ENCODE data around the gene SH3YL1.

Gene SH3YL1

DNA sequence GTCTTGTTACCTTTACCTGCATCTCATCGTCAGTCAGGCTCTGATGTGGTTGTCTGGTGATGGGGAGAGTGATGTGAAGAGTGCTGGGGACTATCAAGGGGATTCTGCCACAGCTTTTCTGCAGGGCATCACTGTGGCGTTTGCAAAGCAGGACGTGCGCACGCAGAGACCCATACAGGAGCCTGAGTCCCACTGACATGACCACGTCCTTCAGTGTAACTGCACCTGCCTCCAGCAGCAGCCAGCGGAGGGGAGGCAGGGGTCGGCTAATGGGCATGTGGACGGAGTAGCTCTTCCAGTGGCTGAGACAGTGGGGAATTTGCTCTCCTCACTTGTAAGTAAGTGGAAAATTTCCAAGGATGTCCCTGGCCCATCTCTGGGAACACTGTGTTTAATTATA is 17.5 kb upstream of the SH3YL1 start:
- no peak for DNase-seq (ENCODE audit: low read depth)

DNA sequence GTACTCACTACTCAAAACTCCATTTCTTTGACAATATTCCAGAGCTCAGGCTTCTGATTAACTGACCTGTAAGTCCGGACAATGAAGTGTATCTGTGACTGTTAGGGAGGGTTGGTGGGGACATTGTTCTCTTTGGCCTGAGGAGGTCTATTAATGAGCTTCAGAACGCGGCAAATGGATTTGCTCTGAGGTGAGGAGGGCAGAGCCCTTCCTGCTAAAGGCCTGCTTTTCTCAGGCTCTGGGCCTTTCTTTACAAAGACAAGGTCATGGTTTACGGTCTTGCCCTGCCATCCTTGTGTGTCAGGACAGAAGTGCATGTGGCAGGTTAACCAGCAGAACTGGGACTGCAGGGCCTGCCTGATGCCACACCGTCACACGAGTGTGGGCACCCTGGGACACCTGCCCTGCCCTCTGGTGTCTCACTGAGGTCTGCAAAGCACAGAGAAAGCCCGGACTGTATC is 16.8 kb upstream of the SH3YL1 start:
- no peak for DNase-seq (ENCODE audit: low read depth)

- DNase-seq (ENCODE audit: low read depth): no peak
Observed at GRCh38 chr2:279956-280649, 16.3 kb upstream of the SH3YL1 start.

- no peak for DNase-seq (ENCODE audit: low read depth)
Observed at GRCh38 chr2:279366-279765, 15.5 kb upstream of the SH3YL1 start.

DNA sequence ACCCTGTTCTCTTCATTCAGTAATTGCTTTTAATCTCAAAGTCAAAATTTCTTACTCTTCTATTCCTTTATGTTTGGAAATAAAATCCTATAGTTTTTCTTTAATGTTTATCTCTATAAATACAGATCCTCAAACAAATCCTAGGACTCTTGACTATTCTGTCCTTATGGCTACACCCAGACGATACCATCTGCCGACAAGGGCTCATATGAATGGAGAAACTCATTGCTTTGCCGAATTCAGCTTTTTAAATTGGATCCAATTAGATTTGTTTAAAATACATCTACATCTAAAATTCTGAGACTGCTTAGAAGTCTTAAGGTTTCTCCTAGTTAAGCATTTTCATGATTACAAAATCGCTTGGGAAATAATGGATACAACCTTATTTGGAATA is 15.1 kb upstream of the SH3YL1 start:
- DNase-seq (ENCODE audit: low read depth): no peak

GRCh38 chr2:278312-278926 is 14.6 kb upstream of the SH3YL1 start:
- DNase-seq (ENCODE audit: low read depth): no peak

GRCh38 chr2:275466-275865 is 11.6 kb upstream of the SH3YL1 start:
- DNase-seq (ENCODE audit: low read depth): no peak

GRCh38 chr2:274503-274902 is 10.7 kb upstream of the SH3YL1 start:
- DNase-seq (ENCODE audit: low read depth): no peak

DNA sequence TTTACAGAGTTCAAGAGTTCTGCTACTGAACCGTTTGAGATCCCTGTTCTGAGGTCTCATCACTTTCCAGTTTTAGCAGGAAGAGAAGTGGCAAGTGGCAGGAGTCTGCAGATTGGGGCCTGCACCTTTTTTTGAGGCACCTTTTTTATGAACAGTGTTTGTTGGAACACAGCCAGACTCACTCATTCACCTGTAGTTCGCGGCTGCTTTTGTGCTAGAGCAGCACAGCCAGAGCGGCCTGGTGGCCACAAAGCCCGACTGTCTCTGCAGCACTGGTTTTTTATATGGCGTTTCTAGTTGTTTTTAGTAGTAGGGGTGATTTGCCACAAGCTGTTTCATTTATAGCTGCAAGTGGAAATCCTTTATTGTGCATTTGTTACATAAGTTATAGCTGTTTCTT is 9.5 kb upstream of the SH3YL1 start:
- DNase-seq (ENCODE audit: low read depth): no peak

- no peak for DNase-seq (ENCODE audit: low read depth)
Observed at GRCh38 chr2:271917-272316, 8.1 kb upstream of the SH3YL1 start.

DNA sequence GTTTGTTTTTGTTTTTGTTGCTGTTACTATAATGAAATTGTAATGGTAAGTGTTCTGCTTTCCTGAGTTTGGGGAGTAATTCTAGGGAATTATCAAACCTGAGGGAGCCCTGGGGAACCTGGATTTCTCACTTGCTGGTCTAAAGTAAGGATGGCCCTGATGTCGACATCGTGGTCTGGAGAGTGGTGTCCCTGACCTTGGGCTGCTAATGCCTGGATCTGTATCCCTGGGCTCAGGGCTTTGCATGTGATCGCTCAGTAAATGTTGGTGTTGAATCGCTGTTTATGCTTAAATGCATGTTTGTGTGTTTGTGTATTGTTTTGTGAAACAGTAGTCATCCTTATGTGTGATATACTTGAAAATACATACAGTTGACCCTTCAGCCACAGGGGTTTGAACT is 7.0 kb upstream of the SH3YL1 start:
- DNase-seq (ENCODE audit: low read depth): no peak

- no peak for DNase-seq (ENCODE audit: low read depth)
Observed at GRCh38 chr2:269356-270030, 5.7 kb upstream of the SH3YL1 start.

- no peak for DNase-seq (ENCODE audit: low read depth)
Observed at GRCh38 chr2:268323-268722, 4.5 kb upstream of the SH3YL1 start.

- peak; percentile 93 for DNase-seq (ENCODE audit: low read depth)
Observed at GRCh38 chr2:264493-265468, 949 bp upstream of the SH3YL1 start, which contains the start of gene ACP1. Gene ACP1 (plus strand): TSS chr2:264947. CDS start chr2:264965, 18 bp downstream.

GRCh38 chr2:263022-263738 is 652 bp downstream of the SH3YL1 start:
- DNase-seq (ENCODE audit: low read depth): no peak

- no peak for DNase-seq (ENCODE audit: low read depth)
Observed at GRCh38 chr2:262117-262516, 1.7 kb downstream of the SH3YL1 start.

- peak; percentile 4 for DNase-seq (ENCODE audit: low read depth)
Observed at GRCh38 chr2:260507-261161, 3.2 kb downstream of the SH3YL1 start.

DNA sequence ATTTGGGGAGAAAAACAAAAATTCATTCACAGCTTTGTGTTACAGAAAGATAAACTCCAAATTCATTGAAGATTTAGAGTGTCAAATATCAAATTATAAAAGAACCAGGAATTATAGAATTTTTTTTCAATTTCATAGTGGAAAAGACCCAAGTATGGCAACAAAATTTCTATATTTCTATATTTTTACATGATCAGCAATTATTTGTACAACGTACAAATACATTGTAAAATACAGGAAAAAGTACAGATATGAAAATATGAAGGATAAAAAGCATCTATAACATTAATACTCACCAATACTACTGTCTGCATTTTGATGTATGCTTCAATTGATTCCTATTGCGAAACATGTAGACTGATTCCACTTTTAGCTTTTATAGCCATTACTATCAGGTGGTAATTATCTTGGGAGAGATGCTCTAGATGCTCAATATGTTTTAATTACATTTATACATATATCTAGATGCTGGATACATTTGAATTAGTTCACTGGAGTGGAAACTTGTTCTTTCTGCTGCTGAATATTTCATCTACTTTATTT is 4.0 kb downstream of the SH3YL1 start:
- no peak for DNase-seq (ENCODE audit: low read depth)

GRCh38 chr2:258933-259332 is 4.9 kb downstream of the SH3YL1 start:
- DNase-seq (ENCODE audit: low read depth): no peak

GRCh38 chr2:257842-258241 is 6.0 kb downstream of the SH3YL1 start:
- no peak for DNase-seq (ENCODE audit: low read depth)

GRCh38 chr2:257429-257828 is 6.4 kb downstream of the SH3YL1 start:
- no peak for DNase-seq (ENCODE audit: low read depth)
